Measurements from ENCODE around the gene LDHD.
A peak's percentile ranks its signal among the peaks of the same experiment; 100 is the strongest.

LDHD gene

DNA sequence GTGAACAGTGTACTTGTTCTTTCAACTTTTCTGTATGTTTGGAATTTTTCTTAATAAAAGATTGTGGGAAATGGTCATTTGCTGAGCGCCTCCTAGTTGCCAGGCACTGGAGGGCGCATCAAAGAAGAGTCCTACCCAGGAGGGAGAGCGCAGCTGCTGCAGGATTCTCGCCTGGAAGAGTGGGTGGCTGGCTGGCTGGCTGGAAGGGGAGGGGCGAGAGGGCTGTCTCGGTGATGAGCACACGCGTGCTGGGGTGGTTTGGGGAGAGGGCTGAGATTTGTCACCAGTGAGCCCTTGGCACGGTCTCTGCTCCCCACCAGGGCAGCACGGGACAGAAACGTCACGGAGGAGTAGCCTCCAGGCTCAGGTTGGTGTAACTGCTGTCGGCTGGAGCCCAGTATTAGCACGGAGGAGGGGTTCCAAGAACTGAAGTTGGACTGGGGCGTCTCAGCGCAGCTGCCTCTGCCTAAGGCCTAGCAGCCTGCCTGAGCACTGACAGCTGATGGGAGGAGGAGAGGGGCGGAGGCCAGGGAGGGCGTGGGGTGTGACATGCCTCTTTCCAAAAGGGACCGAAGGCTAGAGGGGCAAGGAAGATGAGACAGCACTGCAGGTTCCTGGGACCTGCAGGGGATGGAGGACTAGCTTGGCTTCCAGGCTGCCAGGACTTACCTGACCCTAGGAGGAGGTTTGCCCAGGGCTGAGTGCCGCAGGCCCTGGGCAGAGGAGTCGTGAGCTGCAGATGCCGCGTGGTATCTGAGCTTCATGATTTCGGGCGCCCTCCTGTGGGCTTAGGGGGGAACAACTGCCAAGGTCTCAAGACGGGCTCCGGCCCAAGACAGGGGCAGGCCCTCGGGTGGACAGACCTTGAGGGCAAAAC is 5.7 kb downstream of the LDHD start:
- Mint-ChIP-seq H3K27me3 (peaks cover 13% of the 10 kb centered on the region), H3K27ac (peak overlapping the region; percentile 43), H3K4me1 (peaks cover 50% of the 10 kb centered on the region), H3K9me3 (no peaks in the 10 kb centered on the region), H3K4me3 (peak overlapping the region; percentile 69), H3K36me3 (ENCODE audit: low read depth) (peaks cover 1% of the 10 kb centered on the region)
- DNase-seq: peak; percentile 83
- peak; percentile 59 for ATAC-seq

DNA sequence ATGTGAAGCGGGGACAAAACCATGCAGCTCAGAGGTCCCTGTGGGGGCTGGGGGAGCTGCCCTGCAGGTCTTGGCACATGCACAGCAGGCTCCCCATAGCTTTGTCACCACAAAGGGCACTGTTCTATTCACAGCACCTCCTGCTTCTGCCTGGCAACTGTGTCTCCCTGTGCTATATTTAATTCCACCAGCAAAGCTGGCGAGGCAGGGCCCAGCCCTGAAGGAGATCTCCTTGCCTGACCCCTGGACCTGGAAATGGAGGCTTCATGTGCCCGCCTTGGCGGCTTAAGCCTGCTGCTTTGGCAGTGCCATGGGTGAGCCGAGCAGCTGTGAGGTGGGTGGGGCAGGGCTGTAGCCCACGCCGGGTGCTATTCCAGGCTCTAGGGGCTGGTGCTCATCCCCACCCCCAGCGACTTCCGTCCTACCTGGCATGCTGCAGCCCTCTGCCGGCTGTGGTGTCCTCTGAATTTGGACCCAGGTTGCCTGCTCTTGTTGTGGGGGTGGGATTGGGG is 6.8 kb downstream of the LDHD start:
- no peak for DNase-seq
- peak overlapping the region; percentile 69 for H3K4me3 Mint-ChIP-seq
- H3K4me1 Mint-ChIP-seq: peaks cover 53% of the 10 kb centered on the region
- H3K9me3 Mint-ChIP-seq: no peaks in the 10 kb centered on the region
- peaks cover 13% of the 10 kb centered on the region for H3K27me3 Mint-ChIP-seq
- no peak for ATAC-seq
- H3K27ac Mint-ChIP-seq: peak overlapping the region; percentile 83
- H3K36me3 Mint-ChIP-seq (ENCODE audit: low read depth): peaks cover 1% of the 10 kb centered on the region

DNA sequence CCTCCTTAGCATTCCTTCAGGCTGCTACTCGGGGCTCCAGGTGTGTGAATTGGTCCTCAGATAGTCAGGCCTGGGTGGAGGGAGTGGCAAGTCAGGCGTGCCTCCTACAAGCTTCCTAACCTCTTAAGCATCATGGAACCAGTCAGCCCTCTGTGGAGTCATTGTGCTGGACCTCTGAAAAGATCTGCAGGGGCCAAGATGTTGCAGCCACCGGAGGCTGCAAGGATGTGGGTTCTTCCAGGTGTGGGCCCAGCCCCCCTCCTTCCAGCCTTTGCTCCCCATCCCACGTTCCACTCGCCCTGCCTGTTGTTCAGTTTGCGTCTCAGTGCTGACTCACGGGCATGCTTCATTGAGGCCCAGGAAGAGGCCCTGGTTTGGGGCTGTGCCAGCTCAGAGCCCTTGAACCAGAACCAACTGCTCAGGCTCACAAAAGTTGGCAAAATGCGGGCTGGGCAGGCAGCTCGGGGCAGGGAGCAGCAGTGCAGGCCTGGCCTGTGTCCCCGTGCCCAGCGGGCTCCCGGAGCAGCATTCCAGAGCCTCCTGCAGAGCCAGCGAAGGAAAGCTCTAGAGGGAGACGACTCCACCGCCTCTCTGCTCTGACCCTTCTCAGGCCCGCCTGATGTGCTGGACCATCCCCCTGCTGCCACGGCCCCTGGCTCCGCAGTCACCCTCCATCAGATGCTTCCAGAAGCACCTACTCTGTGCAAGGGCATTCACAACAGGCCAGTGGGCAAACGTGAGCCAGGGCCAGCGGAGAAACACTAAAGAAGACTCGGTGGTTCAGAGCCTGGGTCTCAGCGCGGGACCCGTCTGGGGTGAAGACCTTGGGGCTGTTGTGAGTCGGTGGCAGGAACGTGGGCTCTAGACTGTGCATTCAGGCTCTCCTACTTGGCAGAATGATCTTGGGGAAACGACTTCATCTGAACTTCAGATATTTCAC is 7.5 kb downstream of the LDHD start:
- peak overlapping the region; percentile 69 for H3K4me3 Mint-ChIP-seq
- peak overlapping the region; percentile 83 for H3K27ac Mint-ChIP-seq
- H3K27me3 Mint-ChIP-seq: peaks cover 13% of the 10 kb centered on the region
- H3K9me3 Mint-ChIP-seq: peaks cover 4% of the 10 kb centered on the region
- DNase-seq (peak; percentile 84), ATAC-seq (peak; percentile 77)
- peaks cover 60% of the 10 kb centered on the region for H3K4me1 Mint-ChIP-seq
- H3K36me3 Mint-ChIP-seq (ENCODE audit: low read depth): peaks cover 5% of the 10 kb centered on the region

DNA sequence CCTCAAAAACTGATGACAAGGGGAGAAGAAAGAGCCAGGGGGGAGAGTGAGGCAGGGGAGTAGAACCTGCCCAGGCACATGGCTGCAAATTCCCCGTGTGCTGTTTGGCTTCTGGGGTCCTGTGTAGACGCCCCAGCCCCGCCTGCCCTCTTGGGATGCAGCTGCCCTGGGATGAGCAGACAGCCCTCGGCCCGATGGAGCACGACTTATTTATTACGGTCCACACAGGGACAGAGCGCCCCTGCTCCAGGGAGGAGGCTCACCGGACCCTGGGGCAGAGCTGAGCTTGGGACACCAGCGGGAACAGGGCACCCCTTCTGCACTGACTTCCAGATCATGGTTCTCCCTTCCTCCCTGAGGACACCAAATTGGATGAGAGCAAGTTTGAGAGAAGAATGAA is 9.1 kb downstream of the LDHD start:
- Mint-ChIP-seq H3K36me3 (ENCODE audit: low read depth) (peaks cover 5% of the 10 kb centered on the region), H3K4me1 (peaks cover 60% of the 10 kb centered on the region), H3K27me3 (peaks cover 7% of the 10 kb centered on the region), H3K9me3 (peaks cover 6% of the 10 kb centered on the region), H3K27ac (no peak overlapping the region), H3K4me3 (no peak overlapping the region)
- ATAC-seq (no peak), DNase-seq (no peak)

DNA sequence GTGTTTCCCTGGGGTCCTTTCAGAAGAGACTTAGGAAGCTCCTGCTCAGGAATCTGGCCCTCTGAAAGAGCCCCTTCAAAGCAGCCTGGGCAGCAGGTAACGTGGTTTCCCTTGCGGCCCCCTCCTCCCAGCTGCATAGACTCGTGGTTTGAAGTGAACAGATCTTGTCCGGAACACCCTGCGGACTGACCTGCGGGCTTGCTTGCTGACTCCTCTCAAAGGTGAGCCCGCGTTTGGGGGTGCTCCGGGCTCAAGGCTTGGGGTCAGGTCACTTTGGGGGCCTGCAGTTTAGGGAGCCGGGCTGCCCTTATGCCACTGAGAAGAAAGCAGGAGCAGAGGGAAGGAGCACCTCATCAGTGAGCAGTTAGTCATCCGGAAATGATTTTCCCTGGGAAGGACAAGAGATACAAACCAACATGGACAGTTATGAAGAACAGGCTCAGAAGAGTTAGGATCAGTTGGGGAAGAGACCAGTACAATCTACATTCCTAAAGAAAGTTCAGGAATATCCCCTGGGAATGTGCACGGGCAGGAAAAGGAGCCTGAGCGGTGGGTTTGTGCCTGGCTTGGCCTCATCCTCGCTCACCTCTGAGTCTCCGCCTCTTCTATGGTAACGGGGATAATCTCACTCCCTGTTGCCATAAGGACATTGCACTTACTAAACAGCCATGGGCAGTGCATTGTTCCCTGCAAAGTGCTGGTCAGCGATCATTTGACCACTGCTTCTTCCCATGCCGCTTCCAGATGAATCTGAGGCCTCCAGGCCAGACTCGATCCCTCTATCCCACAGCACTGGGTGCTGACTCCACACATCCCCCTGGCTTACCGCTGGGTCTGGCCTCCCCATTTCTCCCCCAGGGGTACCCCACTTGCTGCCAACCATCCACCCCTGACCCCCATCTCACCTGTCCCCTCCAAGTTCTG is 10.0 kb downstream of the LDHD start:
- Mint-ChIP-seq H3K27ac (no peak overlapping the region), H3K36me3 (ENCODE audit: low read depth) (peaks cover 5% of the 10 kb centered on the region), H3K4me3 (no peak overlapping the region), H3K27me3 (peaks cover under 1% of the 10 kb centered on the region), H3K4me1 (peaks cover 56% of the 10 kb centered on the region), H3K9me3 (peaks cover 6% of the 10 kb centered on the region)
- DNase-seq (no peak), ATAC-seq (no peak)

DNA sequence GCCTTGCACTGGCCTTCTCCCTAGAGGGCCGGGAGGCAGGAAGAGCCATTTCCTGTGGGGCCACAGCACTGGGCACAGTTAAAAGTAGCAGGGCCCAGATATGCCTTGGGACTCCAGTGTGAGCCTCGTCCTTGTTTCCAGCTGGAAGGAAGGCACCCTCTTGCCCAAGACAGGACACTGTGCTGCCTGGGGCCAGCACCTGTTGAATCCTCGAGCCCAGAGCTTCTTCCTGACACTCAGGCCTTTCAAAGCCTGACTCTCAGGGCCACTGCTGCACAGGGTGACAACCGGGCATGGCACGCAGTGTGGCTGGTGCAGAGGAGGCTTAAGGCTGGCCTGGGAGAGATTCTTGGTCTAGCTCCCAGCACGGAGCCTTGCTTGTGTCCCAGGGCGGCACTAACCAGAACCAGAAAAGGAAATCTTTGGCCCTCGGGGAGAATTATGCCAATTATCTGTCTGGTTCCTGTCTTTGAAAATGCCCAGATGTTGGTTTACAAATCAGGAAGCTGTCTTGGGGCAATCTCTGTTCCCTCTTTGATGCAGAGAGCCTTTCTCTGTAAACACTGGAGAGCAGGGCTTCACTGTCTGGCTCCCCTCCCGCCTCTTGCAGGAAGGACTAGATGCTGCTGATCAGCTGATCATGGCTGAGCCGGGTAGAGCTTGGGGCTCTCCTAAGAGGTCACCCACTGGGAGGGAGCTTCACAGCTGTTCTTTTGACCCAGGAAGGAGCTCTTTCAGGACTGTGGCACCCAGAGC is 11.1 kb downstream of the LDHD start:
- H3K4me3 Mint-ChIP-seq: no peak overlapping the region
- ATAC-seq: no peak
- DNase-seq: no peak
- peaks cover 5% of the 10 kb centered on the region for H3K36me3 Mint-ChIP-seq (ENCODE audit: low read depth)
- peaks cover 55% of the 10 kb centered on the region for H3K4me1 Mint-ChIP-seq
- no peaks in the 10 kb centered on the region for H3K27me3 Mint-ChIP-seq
- H3K9me3 Mint-ChIP-seq: peaks cover 6% of the 10 kb centered on the region
- no peak overlapping the region for H3K27ac Mint-ChIP-seq

DNA sequence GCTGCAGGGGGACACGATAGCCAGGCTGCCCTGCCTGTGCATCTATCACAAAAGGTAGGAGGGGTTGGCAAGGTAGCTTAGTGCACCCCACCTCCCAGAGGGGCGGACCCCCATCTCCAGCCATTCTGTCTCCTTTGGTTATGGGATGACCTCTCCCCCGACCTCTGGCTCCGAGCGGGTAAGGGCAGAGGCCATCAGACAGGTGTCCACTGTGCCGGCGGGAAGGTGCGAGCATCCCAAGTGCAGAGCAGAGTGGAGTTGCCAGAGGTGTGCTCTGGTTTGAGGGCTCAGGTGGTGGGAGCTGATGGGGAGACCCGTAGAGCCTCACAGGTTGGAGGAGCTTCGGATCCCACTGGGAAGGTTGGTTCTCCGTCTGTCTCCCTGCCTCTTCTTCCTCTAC is 11.7 kb downstream of the LDHD start:
- Mint-ChIP-seq H3K36me3 (ENCODE audit: low read depth) (peaks cover 5% of the 10 kb centered on the region), H3K27ac (no peak overlapping the region), H3K27me3 (no peaks in the 10 kb centered on the region), H3K9me3 (peaks cover 6% of the 10 kb centered on the region), H3K4me3 (no peak overlapping the region), H3K4me1 (peaks cover 55% of the 10 kb centered on the region)
- DNase-seq: no peak
- ATAC-seq: no peak

DNA sequence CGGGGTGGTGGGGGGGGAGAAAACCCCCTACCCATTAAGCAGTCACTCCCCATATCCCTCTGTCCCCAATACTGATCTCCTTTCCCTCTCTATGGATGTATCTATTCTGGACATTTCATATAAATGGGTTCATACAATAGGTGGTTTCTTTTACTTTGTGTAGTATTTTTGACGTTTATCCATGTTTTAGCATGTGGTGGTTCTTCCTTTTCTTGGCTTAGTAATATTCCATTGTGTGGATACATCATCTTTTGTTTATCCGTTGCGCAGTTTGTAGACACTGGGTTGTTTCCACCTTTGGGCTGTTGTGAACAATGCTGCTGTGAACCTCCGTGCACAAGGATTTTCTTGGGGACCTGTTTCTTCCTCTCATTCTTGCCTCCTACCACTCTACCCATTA is 12.6 kb downstream of the LDHD start:
- Mint-ChIP-seq H3K4me1 (peaks cover 55% of the 10 kb centered on the region), H3K9me3 (peaks cover 6% of the 10 kb centered on the region), H3K27ac (no peak overlapping the region), H3K36me3 (ENCODE audit: low read depth) (peaks cover 5% of the 10 kb centered on the region), H3K4me3 (no peak overlapping the region), H3K27me3 (no peaks in the 10 kb centered on the region)
- ATAC-seq (no peak), DNase-seq (no peak)

DNA sequence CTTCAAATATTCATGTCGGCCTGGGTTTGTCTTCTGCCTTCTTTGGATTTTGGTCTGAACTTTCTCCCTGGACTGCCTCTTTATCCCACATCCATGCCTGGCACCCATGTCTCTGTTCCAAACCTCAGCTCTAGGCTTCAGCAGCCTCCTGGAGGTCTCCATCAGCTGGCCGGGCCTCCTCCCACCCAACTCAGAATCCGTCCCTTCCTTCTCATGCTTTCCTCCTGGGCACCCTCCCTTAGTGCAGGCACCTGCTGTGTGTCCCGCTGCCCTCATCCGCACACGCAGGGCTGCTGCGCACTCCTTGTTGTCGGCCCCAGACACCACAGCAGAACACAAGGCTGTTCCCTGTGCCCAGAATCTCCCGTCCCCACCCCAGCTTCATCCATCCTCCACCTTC is 14.0 kb downstream of the LDHD start:
- Mint-ChIP-seq H3K27me3 (no peaks in the 10 kb centered on the region), H3K27ac (no peak overlapping the region), H3K36me3 (ENCODE audit: low read depth) (peaks cover 4% of the 10 kb centered on the region), H3K4me1 (peaks cover 57% of the 10 kb centered on the region), H3K9me3 (peaks cover 6% of the 10 kb centered on the region), H3K4me3 (no peak overlapping the region)
- no peak for ATAC-seq
- no peak for DNase-seq

DNA sequence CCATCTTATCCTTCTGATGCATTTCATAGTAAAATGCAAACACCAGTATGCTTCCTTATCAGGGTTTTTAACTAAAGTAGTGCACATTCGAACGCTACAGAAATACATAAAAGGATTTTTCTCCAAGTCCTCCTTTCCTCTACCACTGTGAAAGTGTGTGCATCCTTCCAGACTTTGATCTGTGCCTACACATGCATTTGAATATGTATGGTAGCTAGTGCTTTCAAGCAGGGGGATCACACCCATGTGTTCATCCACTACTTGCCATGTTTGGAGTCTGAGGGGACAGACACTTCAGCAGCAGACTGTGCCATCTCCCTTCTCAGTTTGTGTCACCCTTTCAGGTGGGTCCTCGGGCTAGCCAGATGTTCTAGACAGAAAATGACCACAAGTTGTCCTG is 14.9 kb downstream of the LDHD start:
- H3K4me3 Mint-ChIP-seq: no peak overlapping the region
- H3K4me1 Mint-ChIP-seq: peaks cover 64% of the 10 kb centered on the region
- H3K27ac Mint-ChIP-seq: no peak overlapping the region

DNA sequence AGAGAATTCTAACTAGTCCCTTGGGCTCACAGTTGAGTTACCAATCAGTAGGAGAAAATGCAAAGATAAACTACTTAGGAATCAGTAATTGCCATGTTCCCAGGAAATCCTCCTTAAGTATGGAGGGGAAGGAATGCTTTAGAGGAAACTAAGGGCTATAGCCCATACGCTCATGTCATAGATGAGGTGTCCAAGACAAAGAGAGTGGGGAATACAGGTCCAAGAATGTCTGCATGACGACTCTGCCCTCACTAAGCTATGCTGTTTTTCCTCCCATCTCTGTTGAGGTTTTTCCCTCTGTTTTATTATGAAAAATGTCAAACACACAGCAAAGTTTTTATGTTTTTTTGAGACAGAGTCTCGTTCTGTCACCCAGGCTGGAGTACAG is 16.0 kb downstream of the LDHD start:
- H3K27ac Mint-ChIP-seq: peak overlapping the region; percentile 86
- no peak for ATAC-seq
- no peak for DNase-seq
- H3K27me3 Mint-ChIP-seq: no peaks in the 10 kb centered on the region
- H3K4me3 Mint-ChIP-seq: no peak overlapping the region
- H3K9me3 Mint-ChIP-seq: peaks cover 6% of the 10 kb centered on the region
- H3K36me3 Mint-ChIP-seq (ENCODE audit: low read depth): peaks cover 4% of the 10 kb centered on the region
- H3K4me1 Mint-ChIP-seq: peaks cover 71% of the 10 kb centered on the region

More for the DNA sequence above, 14.9 kb downstream of the LDHD start:
- H3K27me3 Mint-ChIP-seq: no peaks in the 10 kb centered on the region
- H3K9me3 Mint-ChIP-seq: peaks cover 6% of the 10 kb centered on the region
- peaks cover 4% of the 10 kb centered on the region for H3K36me3 Mint-ChIP-seq (ENCODE audit: low read depth)
- DNase-seq (no peak), ATAC-seq (no peak)

DNA sequence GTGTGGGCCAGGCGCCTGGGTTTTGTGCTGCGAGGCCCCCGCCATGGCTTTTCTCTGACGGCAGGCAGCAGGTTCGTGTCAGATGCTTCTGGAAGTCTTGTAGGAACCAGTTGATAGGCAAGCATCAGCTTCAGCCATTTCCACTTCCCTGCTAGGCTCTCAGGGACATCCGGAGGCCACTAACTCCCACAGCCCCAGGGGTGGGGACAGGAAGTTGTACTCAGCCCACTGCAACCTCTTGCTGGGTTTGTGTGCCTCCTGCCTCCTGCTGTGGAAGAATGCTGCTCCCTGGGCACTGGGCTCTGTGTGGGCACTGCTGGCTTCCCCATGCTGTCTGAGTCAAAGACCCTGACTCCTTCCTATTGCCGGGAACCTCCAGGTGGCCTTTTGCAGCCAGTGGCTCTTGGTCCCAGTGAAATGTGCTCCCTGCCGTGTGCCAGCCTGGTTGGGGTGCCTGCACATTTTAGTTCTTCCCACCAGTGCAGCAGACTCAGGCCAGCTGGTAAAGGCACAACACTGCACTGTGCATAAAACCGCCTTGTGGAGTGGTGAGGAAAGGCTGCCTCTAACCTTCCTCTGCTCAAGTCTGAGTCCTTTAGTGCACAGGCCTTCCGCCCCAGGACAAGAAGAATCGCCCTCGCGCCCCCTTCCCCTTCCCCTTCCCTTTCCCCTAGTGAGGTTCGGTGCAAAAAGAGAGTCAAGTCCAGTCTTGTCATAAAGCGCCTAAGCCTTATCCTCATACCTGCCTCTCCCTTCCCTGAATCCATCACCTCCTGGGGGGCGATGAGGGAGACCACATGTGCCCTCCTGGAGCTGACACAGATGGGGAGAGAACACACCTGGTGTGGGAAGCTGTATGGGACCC is 16.6 kb downstream of the LDHD start:
- DNase-seq (peak; percentile 51), ATAC-seq (peak; percentile 22)
- H3K4me1 Mint-ChIP-seq: peaks cover 71% of the 10 kb centered on the region
- peak overlapping the region; percentile 30 for H3K4me3 Mint-ChIP-seq
- H3K27ac Mint-ChIP-seq: peak overlapping the region; percentile 86
- H3K9me3 Mint-ChIP-seq: peaks cover 6% of the 10 kb centered on the region
- peaks cover 4% of the 10 kb centered on the region for H3K36me3 Mint-ChIP-seq (ENCODE audit: low read depth)
- no peaks in the 10 kb centered on the region for H3K27me3 Mint-ChIP-seq
